ENCODE data around the gene MAZ.
"Not testable (repeated sequence)": the region's sequence is repeated elsewhere in the genome, so short reads cannot be mapped to it uniquely, and the experiment has no call there.

The MAZ gene

DNA sequence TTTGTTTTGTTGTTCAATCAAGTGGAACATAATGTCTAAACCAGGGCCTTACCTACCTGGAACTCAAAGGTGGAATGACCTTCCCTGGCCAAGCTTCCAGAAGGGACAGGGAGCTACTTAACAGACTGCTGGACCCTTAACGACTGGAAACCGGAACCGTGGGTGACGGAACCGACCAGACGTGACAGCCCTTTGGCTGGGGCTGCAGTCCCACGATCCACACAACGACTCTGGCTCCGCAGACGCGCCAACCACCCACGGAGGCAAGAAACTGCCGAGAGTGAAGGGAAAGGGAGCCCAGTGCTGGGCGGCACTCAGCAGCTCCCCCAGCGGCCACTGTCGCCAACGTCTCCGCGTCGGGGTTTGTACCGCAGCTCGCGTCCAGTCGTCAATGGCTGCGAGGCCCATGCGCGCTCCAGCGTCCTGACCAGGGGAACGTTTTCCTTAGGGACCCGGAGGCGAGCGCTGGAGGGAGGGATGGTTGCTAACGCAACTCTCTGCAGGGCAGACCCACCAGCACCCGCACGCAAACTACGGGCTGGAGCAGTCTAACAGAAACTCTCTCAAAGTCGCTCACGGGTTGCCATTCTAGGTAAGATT is 21.3 kb upstream of the MAZ start:
- DNase-seq (ENCODE audit: low spot score), result peak; percentile 90

DNA sequence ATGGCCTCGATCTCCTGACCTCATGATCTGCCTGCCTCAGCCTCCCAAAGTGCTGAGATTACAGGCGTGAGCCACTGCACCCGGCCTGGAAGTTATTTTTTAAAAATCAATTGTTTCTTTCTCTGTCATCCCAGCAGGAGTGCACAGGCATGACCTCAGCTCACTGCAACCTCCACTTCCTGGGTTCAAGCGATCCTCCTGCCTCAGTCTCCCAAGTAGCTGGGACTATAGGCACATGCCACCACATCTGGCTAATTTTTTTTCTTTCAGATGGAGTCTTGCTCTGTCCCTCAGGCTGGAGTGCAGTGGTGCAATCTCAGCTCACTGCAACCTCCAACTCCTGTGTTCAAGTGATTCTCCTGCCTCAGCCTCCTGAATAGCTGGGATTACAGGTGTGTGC is 19.2 kb upstream of the MAZ start:
- not testable (repeated sequence) for DNase-seq (ENCODE audit: low spot score)

DNA sequence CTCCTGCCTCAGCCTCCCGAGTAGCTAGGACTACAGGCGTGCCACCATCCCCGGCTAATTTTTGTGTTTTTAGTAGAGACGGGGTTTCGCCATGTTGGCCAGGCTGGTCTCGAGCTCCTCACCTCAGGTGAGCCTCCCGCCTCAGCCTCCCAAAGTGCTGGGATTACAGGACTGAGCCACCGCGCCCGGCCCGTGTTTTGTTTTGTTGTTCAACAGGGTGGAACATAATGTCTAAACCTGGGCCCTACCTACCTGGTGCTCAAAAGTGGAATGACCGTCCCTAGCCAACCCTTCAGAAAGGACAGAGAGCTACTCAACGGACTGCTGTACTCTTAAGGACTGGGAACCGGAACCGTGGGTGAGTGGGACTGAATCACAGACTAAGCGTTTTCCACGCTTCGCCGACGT is 16.6 kb upstream of the MAZ start:
- no peak for DNase-seq (ENCODE audit: low spot score)

DNA sequence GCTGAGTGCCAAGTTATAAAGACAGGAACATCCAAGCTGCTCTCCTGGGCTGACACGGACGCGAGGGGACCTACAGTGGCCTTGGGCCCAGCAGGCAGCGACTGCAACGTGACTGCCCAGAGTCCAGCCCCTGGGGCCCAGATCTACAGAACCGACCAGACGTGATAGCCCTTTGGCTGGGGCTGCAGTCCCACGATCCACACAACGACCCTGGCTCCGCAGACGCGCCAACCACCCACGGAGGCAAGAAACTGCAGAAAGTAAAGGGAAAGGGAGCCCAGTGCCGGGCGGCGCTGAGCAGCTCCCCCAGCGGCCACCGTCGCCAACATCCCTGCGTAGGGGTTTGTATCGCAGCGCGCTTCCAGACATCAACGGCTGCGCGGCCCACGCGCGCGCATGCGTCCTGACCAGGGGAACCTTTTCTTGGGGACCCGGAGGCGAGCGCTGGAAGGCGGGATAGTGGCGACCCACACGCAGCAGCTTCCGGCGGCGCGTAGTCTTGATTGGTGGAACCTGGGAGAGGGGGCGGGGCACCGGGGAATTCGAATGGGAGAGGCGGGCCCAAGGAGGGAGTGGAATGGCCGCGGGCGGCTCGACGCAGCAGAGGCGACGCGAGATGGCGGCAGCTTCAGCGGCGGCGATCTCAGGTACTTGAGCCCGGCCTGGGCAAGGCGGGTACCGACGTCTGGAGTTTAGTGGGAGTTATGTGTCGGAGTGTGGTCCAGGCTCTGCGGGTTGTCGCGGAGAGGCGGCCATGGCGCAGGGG is 16.0 kb upstream of the MAZ start, which contains the start of gene KIF22:
TSS of gene KIF22 (plus strand) at position 569 of the 766 bp plus-strand sequence. CDS start at position 578, 9 bp downstream.
- DNase-seq (ENCODE audit: low spot score), result peak; percentile 100

DNA sequence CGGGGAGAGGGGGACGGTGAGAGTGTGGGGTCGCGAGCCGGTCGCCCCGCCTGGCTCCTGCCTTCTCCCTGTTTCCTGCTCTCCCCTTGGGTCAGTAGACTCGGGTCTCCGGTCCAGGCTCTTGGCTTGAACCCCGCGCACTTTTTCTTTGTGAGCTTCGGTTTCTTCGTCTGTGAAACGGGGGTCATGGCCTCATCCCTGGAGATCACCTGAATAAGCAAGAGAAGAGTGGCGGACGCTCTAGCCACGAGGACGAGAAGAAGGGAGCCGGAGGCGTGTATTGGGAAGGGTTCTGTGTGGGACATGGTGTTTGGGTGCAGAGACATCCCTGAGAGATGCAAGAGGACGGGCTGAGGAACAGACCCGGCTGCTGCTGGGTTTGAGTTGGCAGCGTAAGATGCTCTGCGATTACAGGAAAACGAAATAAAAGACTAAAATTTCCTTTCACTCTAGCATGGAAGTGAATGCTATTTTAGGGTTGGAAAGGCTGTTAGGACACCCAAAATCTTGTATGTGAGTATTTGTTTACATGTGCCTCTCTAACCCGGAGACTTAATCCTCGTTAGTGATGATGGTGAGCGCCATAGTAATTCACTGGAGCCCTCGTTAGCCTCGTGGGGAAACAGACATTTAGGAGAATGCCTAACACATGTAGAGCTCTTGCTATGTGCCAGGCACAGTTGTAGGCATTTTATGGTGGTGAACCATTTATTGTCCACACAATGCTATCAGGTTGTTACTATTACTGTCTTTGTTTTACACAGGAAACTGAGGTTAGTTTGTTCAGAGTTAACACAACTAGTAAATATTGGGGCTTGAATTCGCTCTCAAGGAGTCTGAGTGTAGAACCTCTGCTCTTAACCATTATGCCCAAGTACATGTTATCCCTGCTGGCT is 15.1 kb upstream of the MAZ start:
- no peak for DNase-seq (ENCODE audit: low spot score)

DNA sequence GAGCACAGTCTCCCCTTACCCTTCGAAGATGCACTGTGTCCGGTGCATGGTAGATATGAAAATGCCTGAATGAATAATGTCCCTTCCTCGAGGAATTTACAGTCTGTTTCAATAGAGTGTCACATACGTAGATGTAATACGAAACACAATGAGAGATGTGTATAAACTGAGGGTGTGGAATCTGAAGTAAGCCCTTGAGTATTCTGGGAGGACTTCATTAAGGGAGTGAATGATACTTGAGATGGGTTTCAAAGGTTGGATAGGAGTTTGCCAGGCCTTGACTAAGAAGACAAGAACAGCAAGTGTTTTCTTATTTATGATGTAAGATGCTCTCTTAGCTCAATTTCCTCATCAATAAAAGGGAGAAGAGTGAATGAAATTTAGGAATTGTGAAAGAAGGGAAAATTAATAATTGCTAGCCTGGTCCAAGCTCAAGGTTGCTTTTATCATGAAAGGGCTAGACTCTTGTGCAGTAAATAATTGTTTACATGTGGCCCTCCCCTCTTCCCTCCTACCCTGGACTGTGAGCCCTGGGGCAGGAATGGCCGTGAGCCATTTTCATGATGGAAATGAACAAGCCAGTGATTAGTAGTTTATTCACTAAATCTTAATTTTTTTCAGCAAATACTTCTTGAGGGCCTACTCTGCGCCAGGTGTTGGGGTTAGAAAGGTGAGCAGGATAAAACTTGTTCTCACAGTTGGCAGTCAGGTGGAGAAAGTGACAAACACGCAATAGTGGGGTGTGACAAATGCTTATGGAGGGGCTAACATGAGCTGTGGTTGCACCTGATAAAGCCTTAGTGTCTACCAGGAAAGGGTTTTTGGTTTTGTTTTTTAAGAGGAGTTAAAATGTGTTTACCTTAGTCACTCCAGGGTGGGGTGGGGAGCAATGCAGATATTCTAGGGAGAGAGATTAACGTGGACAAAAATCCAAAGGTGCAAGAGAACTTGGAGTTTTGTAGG is 14.2 kb upstream of the MAZ start:
- no peak for DNase-seq (ENCODE audit: low spot score)

DNA sequence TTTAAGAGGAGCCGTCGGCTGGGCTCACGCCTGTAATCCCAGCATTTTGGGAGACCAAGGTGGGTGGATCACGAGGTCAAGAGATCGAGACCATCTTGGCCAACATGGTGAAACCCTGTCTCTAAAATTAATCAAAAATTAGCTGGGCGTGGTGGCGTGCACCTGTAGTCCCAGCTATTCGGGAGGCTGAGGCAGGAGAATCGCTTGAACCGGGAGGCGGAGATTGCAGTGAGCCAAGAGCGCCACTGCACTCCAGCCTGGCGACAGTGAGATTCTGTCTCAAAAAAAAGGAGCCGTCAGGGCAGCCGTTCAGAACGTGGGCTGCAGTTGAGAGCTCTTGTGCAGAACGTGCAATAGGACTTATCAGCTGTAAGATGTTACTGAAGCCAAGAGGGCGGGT is 13.2 kb upstream of the MAZ start:
- DNase-seq (ENCODE audit: low spot score), result not testable (repeated sequence)

DNA sequence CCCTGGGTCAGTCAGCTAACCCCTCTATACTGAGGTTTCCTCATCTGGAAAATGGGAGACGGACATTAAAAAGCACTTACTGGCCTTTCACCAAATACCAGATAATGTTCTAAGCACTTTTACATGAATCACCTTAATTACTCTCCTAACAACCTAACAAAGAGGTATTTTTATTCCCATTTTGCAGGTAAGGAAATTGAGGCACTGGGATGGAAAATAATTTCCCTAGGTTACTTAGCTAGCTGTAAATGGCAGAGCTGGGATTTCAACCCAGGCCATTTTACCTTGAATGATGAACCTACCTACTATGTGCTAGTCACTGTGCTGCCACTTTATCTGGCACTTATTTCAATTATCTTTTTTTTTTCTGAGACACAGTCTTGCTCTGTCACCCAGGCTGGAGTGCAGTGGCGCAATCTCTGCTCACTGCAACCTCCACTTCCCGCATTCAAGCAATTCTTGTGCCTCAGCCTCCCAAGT is 12.1 kb upstream of the MAZ start:
- DNase-seq (ENCODE audit: low spot score), result no peak

DNA sequence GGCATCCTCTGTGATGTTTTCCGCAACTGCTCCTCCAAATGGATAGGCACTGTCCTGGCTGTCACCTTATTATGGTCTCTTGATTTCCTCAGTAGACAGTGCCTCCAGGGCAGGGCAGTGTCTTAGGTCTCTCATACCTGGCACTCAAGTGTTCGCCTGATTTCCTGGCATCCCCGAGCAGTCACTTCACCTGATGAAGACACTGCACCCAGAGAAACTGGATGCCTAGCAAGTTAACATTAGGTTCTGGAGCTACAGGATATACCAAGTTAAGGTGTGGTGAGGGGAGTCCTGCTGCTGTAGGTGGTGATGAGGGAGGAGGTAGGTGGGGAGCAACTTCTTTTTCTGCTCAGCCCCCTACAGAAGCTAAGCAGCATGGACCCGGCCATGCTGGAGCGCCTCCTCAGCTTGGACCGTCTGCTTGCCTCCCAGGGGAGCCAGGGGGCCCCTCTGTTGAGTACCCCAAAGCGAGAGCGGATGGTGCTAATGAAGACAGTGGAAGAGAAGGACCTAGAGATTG is 3.9 kb upstream of the MAZ start:
- no peak for DNase-seq (ENCODE audit: low spot score)

DNA sequence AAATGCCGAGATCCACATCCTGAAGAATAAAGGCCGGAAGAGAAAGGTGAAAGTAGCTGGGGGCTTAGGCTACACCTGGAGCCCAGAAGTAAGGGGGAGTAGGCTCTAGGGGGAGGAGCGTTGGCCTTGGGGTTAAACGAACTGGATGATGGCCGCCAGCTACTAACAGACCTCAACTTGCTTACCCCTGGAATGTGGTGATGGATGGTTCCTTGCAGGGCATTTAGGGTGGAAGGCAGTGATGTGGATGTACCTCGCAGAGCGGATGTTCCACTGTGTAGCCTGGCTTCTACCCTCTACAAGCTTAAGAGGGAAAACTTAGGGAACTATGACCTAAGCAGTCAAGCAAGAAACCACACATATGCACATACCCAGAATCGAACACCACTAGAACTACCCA is 2.3 kb upstream of the MAZ start:
- no peak for DNase-seq (ENCODE audit: low spot score)

DNA sequence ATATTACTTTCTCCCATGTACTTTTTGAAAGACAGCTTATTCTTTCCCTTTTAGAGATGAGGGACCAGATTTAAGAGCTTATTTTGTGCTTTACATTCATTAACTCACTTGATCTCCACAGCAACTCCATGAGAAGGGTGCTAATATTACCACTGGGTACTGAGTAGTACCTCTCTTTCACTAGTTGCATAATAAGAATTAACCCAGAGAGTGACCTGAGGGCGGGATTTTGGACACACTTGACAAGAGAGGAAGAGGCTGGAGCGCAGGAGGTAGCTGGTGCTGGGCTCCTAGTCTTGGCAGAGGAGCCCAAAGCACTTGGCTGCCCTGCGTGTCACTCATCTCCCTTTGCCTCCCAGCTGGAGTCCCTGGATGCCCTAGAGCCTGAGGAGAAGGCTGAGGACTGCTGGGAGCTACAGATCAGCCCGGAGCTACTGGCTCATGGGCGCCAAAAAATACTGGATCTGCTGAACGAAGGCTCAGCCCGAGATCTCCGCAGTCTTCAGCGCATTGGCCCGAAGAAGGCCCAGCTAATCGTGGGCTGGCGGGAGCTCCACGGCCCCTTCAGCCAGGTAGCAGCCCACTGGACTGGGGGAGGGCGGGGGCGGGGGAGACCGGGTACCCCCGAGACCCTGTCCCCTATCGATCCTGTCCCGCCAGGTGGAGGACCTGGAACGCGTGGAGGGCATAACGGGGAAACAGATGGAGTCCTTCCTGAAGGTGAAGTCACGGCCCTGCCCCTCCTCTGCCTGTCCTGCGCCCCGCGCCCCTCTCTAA is 1.7 kb upstream of the MAZ start:
- DNase-seq (ENCODE audit: low spot score), result no peak

DNA sequence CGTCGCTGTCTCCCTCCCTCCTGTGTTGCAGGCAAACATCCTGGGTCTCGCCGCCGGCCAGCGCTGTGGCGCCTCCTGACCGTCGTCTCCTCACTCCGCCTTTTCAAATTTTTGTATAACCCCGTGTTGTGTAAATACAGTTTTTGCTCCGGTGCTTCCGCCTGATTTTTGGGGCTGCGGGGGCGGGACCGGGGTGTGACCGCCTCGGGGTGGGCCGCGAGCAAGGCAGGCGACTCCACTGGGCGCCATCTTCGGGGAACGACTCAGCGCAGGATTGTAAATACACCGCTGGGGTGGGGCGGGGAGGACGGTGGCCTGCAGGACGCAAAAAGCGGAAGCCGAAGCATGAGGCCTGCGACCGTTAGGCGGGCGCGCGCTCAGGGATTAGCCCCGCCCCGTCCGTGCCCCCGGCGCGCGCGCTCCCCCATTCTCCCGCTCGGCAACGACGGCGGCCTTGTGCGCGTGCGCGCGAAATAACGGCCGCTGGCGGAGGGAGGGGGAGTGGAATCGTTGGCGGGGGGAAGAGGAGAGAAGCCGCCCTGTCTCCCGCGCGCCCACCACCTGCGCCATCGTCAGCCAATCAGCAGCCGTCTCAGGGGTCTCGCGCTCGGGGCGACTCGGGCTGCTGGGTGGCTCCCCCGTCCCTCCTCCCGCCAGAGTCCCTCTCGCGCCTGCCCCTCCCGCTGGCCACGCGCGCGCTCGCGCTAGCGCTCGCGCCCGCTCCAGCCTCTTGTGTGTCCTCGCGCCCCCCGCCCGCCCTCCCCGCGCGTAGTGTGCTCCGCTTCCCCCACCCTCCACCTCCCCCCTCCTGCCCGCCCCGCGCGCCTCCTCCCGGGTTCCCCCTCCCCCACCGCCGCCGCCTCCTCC is 864 bp upstream of the MAZ start:
- peak; percentile 95 for DNase-seq (ENCODE audit: low spot score)

DNA sequence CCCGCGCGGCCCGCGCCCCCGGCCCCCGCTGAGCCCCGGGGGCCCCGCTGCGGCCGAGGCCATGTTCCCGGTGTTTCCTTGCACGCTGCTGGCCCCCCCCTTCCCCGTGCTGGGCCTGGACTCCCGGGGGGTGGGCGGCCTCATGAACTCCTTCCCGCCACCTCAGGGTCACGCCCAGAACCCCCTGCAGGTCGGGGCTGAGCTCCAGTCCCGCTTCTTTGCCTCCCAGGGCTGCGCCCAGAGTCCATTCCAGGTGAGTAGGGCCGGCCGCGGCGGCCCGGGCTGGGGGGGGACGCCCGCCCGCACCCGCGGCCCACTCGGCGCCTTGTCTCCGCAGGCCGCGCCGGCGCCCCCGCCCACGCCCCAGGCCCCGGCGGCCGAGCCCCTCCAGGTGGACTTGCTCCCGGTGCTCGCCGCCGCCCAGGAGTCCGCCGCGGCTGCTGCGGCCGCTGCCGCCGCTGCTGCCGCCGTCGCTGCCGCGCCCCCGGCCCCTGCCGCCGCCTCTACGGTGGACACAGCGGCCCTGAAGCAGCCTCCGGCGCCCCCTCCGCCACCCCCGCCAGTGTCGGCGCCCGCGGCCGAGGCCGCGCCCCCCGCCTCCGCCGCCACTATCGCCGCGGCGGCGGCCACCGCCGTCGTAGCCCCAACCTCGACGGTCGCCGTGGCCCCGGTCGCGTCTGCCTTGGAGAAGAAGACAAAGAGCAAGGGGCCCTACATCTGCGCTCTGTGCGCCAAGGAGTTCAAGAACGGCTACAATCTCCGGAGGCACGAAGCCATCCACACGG is 504 bp downstream of the MAZ start:
- DNase-seq (ENCODE audit: low spot score), result no peak

DNA sequence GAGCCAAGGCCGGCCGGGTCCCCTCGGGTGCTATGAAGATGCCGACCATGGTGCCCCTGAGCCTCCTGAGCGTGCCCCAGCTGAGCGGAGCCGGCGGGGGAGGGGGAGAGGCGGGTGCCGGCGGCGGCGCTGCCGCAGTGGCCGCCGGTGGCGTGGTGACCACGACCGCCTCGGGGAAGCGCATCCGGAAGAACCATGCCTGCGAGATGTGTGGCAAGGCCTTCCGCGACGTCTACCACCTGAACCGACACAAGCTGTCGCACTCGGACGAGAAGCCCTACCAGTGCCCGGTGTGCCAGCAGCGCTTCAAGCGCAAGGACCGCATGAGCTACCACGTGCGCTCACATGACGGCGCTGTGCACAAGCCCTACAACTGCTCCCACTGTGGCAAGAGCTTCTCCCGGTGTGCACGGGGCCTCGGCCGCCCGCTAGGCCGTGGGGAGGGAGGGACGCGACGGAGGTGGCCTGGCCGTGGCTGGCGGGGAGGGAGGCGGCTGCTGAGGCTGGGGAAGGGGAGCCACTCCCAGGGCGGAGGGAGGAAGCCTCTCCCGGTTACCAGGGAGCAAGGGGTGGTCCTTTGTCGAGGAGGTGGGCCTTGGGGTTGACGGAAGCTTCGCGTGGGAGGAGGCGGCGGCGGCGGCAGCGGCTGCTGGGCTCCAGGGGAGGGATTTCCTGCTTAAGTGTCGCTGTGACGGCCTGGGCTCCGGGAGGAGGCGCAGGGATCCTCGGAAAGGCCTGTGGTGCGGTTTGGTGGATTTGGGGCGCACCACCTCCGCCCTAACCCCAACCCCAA is 1.3 kb downstream of the MAZ start:
- peak; percentile 72 for DNase-seq (ENCODE audit: low spot score)

DNA sequence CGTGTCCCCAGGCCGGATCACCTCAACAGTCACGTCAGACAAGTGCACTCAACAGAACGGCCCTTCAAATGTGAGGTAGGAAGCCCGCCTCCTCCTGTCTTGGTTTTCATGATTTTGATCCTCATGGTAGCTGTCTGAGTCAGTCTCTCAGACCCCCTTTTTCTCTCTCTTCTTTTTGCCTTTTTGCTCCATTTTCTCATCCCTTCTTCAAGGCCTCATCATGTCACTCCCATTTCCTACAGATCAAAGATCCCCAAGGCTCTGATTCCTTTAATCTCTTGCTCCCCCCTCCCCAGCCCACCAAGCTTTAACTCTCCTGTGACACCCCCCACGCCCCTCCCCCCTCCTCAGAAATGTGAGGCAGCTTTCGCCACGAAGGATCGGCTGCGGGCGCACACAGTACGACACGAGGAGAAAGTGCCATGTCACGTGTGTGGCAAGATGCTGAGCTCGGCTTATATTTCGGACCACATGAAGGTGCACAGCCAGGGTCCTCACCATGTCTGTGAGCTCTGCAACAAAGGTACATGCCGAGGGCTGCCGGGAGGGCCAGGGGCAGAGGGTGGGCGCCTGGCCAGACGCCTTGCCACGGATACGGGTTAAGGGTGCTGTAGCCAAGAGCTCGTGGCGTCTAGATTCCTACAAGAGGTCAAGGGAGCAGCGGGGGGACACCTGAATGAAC is 2.0 kb downstream of the MAZ start:
- no peak for DNase-seq (ENCODE audit: low spot score)

DNA sequence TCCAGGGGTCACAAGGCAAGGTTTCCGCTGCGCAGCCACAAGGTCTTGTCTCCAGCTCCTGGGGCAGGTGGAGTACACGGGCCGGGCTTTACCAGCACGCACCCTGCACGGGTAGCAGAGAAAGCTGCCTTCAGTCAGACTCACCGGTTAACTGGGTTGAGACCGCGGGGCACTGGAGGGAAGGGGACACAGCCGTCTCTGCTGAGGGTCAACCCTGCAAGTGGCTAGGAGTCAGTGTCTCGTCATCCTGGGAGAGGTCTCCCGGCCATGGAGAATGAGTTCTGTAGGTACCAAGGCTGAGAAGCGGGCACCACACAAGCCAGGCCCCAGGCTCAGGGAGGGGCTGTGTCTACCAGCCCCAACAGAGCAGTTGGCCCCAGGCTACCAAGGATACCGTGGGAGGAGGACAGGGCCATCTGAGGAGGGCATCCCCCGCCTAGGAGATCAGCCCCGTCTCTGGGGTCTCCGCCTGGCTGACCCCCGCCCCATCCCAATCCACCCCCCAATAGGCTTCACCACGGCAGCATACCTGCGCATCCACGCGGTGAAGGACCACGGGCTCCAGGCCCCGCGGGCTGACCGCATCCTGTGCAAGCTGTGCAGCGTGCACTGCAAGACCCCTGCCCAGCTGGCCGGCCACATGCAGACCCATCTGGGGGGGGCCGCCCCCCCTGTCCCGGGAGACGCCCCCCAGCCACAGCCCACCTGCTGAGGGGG is 2.9 kb downstream of the MAZ start:
- DNase-seq (ENCODE audit: low spot score), result no peak
